HG03060 (cell line): ENCODE measurements around the gene KCNJ11.

Experiments used
- ATAC-seq: cut with Tn5 transposase; IDR thresholded peaks from one replicate; pipeline ENCODE4 v1.9.1; 2021; ENCODE audit warnings: low read depth, moderate number of reproducible peaks; ENCODE audit not compliant: unreplicated experiment

The KCNJ11 gene

GRCh38 chr11:17393472-17393871, 5.0 kb upstream of the KCNJ11 start:
- ATAC-seq: no peak

- no peak for ATAC-seq
These were observed 4.4 kb upstream of the KCNJ11 start for GRCh38 chr11:17392872-17393271.

- ATAC-seq: no peak
These were observed 3.3 kb upstream of the KCNJ11 start for GRCh38 chr11:17391493-17392355.

GRCh38 chr11:17389957-17390649, 1.6 kb upstream of the KCNJ11 start:
- no peak for ATAC-seq

GRCh38 chr11:17389211-17389956, 925 bp upstream of the KCNJ11 start:
- no peak for ATAC-seq

GRCh38 chr11:17387811-17388210, 648 bp downstream of the KCNJ11 start:
- ATAC-seq: no peak

GRCh38 chr11:17387254-17387653, 1.2 kb downstream of the KCNJ11 start:
- no peak for ATAC-seq

GRCh38 chr11:17386331-17387084, 2.0 kb downstream of the KCNJ11 start:
- peak; percentile 39 for ATAC-seq

GRCh38 chr11:17385926-17386325, 2.5 kb downstream of the KCNJ11 start:
- ATAC-seq: no peak

- no peak for ATAC-seq
These were observed 3.0 kb downstream of the KCNJ11 start for GRCh38 chr11:17385492-17385891.

GRCh38 chr11:17384002-17384511, 4.4 kb downstream of the KCNJ11 start:
- ATAC-seq: no peak

- no peak for ATAC-seq
These were observed 5.0 kb downstream of the KCNJ11 start for GRCh38 chr11:17383461-17383860.

- no peak for ATAC-seq
These were observed 6.3 kb downstream of the KCNJ11 start for GRCh38 chr11:17382046-17382728.

GRCh38 chr11:17381156-17381555, 7.3 kb downstream of the KCNJ11 start:
- no peak for ATAC-seq

GRCh38 chr11:17379383-17380180, 8.9 kb downstream of the KCNJ11 start:
- no peak for ATAC-seq

GRCh38 chr11:17378655-17379054, 9.8 kb downstream of the KCNJ11 start:
- ATAC-seq: no peak

GRCh38 chr11:17376493-17376892, 12.0 kb downstream of the KCNJ11 start:
- ATAC-seq: no peak

GRCh38 chr11:17375547-17375946, 12.9 kb downstream of the KCNJ11 start:
- no peak for ATAC-seq

GRCh38 chr11:17371614-17372013, 16.8 kb downstream of the KCNJ11 start:
- no peak for ATAC-seq
